Stimulated activated CD4-positive, alpha-beta T cell treated with anti-CD3 and anti-CD28 coated beads, Interleukin-12 subunit alpha, Interleukin-12 subunit beta, amount 100 ng/mL, for 24 hours (primary cell): ENCODE data around the gene CCNDBP1.
A peak's percentile ranks its signal among the peaks of the same experiment; 100 is the strongest.
"Not testable (repeated sequence)": the region's sequence is repeated elsewhere in the genome, so short reads cannot be mapped to it uniquely, and the experiment has no call there.

ENCODE experiments used
- DNase-seq, 2 experiments: peaks; one replicate each; pipeline ENCODE4 v3.0.0-alpha.2; 2020; ENCODE audit warnings: low read depth in 2 of 2

Gene CCNDBP1

GRCh38 chr15:43193710-43194109 is 8.5 kb downstream of the CCNDBP1 start:
- DNase-seq: no peak

- DNase-seq: no peak
These were observed 9.6 kb downstream of the CCNDBP1 start for GRCh38 chr15:43194795-43195194.

- DNase-seq: no peak
These were observed 11.8 kb downstream of the CCNDBP1 start for GRCh38 chr15:43196760-43197548.

- DNase-seq: not testable (repeated sequence)
These were observed 12.6 kb downstream of the CCNDBP1 start for GRCh38 chr15:43197773-43198172.

- DNase-seq: not testable (repeated sequence)
These were observed 13.4 kb downstream of the CCNDBP1 start for GRCh38 chr15:43198556-43198955.

- DNase-seq: no peak
These were observed 13.8 kb downstream of the CCNDBP1 start for GRCh38 chr15:43198992-43199391.

- DNase-seq: no peak
These were observed 14.8 kb downstream of the CCNDBP1 start for GRCh38 chr15:43199945-43200488.

- peak in 1 of 2 experiments; percentile 28 for DNase-seq
These were observed 19.1 kb downstream of the CCNDBP1 start for GRCh38 chr15:43204016-43204901.

GRCh38 chr15:43206054-43206453 is 20.9 kb downstream of the CCNDBP1 start:
- no peak for DNase-seq

- DNase-seq: no peak
These were observed 21.8 kb downstream of the CCNDBP1 start for GRCh38 chr15:43207024-43207423.

- DNase-seq: no peak
These were observed 23.1 kb downstream of the CCNDBP1 start for GRCh38 chr15:43208052-43209002.

- DNase-seq: no peak
These were observed 24.0 kb downstream of the CCNDBP1 start for GRCh38 chr15:43209059-43209824.

- no peak for DNase-seq
These were observed 25.1 kb downstream of the CCNDBP1 start for GRCh38 chr15:43210172-43210745.

GRCh38 chr15:43210807-43211206 is 25.6 kb downstream of the CCNDBP1 start:
- DNase-seq: no peak

- no peak for DNase-seq
These were observed 26.1 kb downstream of the CCNDBP1 start for GRCh38 chr15:43211224-43211735.

GRCh38 chr15:43212299-43212698 is 27.1 kb downstream of the CCNDBP1 start:
- no peak for DNase-seq

GRCh38 chr15:43212951-43213350 is 27.7 kb downstream of the CCNDBP1 start:
- DNase-seq: no peak

- no peak for DNase-seq
These were observed 28.3 kb downstream of the CCNDBP1 start for GRCh38 chr15:43213466-43213865.

- no peak for DNase-seq
These were observed 29.0 kb downstream of the CCNDBP1 start for GRCh38 chr15:43214169-43214568.
